ENCODE measurements around the gene SOX11. TPM values are rescaled to one million over a fixed set of nuclear protein-coding genes. Genes with fewer than 3 reads are reported as not detected.

Gene SOX11
- total RNA-seq, 1 donor from 2014 or later: 2.8 TPM

- DNase-seq (ENCODE audit: low spot score): no peak
- intact Hi-C loops (cut with DNase I): loop anchor here (5.0 kb wide), 1 partner anchor 168 kb away; no protein-coding TSS in a partner anchor
These were observed 1.4 kb upstream of the SOX11 start for GRCh38 chr2:5690718-5691220.

DNA sequence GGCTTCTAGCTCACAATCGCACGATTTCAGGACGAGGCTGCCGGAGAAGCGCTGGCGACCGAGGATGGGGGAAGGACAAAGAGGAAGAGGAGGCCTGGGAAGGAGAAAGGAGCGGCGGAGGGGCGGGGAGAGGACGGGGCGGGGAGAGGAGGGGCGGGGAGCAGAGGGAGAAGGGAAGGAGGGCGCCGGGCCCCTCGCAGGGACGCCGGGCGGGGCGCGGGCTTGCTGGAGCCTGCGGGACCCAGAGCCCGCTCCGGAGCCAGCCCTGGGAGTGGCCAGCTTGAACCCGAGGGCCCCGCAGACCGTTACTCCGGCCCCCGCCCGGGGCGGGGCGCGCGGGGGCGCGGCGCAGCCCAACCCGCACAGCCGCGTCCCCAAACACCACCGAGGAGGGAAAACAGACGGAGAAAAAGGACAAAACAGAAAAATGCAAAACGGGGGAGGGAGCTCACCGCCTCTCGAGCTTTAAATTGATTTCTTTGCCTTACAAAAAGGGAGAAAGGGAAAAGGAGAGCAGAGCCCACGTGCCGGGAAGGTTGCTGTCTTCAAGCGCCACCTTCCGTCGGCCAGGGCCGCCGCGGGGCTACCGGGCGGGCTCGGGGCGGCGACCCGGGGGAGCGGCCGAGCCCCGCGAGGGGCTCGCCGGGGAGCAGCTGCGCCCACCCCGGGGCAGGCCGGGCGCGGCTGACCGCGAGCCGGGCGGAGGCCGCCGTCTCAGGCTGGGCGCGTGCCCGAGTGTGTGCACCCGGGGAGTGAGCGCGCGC is 781 bp upstream of the SOX11 start:
- no peak for DNase-seq (ENCODE audit: low spot score)
- intact Hi-C loops (cut with DNase I): loop anchor here (5.0 kb wide), 1 partner anchor 169 kb away; no protein-coding TSS in a partner anchor

GRCh38 chr2:5692561-5693286 is 540 bp downstream of the SOX11 start:
- DNase-seq (ENCODE audit: low spot score): peak; percentile 75
- intact Hi-C loops (cut with DNase I): loop anchor here (5.0 kb wide), 1 partner anchor 170 kb away; no protein-coding TSS in a partner anchor

DNA sequence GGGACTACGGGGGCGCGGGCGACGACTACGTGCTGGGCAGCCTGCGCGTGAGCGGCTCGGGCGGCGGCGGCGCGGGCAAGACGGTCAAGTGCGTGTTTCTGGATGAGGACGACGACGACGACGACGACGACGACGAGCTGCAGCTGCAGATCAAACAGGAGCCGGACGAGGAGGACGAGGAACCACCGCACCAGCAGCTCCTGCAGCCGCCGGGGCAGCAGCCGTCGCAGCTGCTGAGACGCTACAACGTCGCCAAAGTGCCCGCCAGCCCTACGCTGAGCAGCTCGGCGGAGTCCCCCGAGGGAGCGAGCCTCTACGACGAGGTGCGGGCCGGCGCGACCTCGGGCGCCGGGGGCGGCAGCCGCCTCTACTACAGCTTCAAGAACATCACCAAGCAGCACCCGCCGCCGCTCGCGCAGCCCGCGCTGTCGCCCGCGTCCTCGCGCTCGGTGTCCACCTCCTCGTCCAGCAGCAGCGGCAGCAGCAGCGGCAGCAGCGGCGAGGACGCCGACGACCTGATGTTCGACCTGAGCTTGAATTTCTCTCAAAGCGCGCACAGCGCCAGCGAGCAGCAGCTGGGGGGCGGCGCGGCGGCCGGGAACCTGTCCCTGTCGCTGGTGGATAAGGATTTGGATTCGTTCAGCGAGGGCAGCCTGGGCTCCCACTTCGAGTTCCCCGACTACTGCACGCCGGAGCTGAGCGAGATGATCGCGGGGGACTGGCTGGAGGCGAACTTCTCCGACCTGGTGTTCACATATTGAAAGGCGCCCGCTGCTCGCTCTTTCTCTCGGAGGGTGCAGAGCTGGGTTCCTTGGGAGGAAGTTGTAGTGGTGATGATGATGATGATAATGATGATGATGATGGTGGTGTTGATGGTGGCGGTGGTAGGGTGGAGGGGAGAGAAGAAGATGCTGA is 1.4 kb downstream of the SOX11 start:
- no peak for DNase-seq (ENCODE audit: low spot score)
- intact Hi-C loops (cut with DNase I): loop anchor here (5.0 kb wide), 1 partner anchor 171 kb away; no protein-coding TSS in a partner anchor

GRCh38 chr2:5694306-5694705 is 2.1 kb downstream of the SOX11 start:
- no peak for DNase-seq (ENCODE audit: low spot score)
- intact Hi-C loops (cut with DNase I): loop anchor here (5.0 kb wide), 1 partner anchor 172 kb away; no protein-coding TSS in a partner anchor

DNA sequence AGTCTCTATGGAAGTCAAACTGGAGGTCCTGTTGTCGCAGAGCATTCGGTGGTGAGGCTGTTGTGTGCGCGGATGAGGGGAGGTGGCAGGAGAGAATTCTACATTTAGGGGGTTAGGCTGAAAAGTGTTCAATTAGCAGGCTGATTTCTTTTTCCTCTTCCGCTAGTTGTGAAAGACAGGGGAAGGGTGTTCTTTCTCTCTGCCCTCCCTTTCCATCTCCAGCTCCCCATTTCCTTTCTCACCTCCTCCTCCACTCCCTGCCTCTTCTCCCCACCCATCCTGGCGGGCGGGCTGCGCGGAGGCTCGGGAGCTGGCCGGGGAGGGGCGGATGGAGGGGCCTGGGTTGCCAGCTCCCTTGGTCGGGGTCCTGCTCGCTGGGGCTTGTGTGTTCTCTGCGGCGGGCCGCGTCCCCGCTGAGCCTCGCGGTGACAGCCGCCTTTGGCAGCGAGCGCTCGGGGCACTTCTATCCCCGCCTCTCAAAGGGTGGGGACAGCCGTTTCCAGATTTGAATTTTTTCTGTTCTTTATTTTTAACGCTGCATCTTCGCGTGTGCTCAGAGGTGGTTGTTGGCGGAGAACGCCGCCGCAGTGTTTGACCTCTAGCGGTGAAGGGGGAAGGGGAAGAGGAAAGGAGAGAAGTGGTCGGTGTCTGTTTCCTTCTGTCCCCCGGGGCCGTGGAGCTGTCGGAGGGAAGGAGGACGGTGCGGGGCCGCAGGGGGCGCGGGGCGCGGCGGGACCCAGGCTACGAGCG is 3.6 kb downstream of the SOX11 start:
- DNase-seq (ENCODE audit: low spot score): no peak
- intact Hi-C loops (cut with DNase I): loop anchor here (2.0 kb wide), 1 partner anchor 219 kb away; no protein-coding TSS in a partner anchor

GRCh38 chr2:5696404-5696944 is 4.3 kb downstream of the SOX11 start:
- no peak for DNase-seq (ENCODE audit: low spot score)
- intact Hi-C loops (cut with DNase I): loop anchor here (2.0 kb wide), 1 partner anchor 218 kb away; no protein-coding TSS in a partner anchor

DNA sequence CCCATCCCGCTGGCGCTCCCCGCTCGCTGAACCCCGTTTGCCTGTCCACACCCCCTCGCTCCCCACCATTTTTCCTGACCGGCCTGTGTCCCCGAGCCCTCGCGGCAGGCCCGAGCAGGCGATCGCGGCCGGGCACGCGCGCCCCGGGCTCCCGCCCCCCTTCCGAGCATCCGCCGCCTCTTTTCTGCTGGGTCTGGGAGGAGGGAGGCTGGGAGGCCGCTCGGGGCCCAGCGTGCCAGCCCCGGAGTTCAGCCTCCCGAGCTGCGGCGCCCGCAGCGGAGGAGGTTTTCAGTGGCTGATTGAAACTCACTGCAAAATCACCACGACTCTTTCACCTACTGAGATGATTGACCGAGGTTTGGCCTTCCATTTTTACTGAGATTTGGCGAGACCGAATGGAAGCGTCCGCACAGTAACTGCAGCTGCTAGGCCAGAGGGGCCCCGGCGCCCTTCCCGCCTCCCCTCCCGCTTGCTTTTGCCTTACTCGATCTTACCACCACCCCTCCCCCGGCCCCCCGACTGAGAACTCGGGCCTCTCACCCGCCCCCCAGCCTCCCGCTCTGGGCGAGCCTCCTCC is 4.8 kb downstream of the SOX11 start:
- intact Hi-C loops (cut with DNase I): loop anchor here (2.0 kb wide), 1 partner anchor 218 kb away; no protein-coding TSS in a partner anchor
- DNase-seq (ENCODE audit: low spot score): no peak

DNA sequence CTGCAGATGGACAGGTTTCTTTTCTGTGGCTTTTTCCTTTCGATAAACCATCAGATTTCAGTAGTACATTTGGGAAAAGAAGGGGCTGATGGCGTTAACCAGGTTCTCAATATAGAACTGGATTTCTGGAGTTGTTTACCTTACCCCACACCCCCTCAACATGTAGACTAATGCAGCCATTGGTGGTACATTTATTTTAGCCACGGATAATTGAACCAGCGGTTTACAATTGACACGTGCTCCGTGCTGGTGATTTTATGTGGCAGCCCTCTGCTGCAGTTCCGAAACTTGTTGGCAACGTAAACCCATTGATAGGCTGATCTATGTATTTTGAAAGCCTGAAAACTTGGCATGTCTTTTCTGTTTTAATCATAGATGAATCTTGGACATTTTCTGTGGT is 5.4 kb downstream of the SOX11 start:
- DNase-seq (ENCODE audit: low spot score): no peak
- intact Hi-C loops (cut with DNase I): loop anchor here (2.0 kb wide), 1 partner anchor 217 kb away; no protein-coding TSS in a partner anchor

DNA sequence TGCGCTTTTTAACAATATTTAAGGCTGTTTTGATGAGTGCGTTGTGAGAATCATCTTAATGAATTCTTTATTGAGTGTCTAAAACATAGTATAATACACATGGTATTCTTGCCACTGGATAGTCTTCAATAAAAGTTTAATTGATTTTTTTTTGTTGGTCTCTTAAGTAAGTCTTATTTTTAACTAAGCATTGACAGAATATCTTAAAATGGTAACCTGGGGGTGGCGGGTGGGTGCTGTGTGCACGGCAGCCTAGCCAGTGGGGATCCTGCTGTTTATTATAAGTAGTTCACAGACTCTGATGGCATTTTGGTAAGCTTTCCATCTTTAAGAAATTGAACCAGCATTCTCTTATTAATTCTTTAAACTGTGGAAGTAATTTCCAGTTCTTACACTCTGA is 6.0 kb downstream of the SOX11 start:
- no peak for DNase-seq (ENCODE audit: low spot score)
- intact Hi-C loops (cut with DNase I): no loop called here

DNA sequence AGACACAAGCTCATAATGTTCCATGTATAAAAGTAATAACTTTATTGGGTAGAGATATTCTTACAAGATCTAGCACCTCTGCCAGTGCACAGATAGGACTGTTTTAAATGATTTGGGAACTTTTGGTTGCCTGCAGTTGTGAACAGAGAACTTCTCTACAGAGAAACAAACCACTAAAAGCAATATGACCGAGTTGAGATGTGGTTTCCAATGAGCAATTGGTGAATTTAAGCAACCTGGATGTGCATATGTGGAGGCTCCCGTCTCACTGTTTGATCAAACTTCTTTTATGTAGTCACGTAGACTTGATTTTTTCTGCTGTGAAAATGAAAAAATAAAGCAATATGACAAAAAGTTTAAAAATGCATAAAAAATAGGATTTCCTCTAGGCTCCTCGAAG is 7.8 kb downstream of the SOX11 start:
- DNase-seq (ENCODE audit: low spot score): no peak
- intact Hi-C loops (cut with DNase I): no loop called here

GRCh38 chr2:5700551-5700950 is 8.4 kb downstream of the SOX11 start:
- DNase-seq (ENCODE audit: low spot score): no peak
- intact Hi-C loops (cut with DNase I): no loop called here

DNA sequence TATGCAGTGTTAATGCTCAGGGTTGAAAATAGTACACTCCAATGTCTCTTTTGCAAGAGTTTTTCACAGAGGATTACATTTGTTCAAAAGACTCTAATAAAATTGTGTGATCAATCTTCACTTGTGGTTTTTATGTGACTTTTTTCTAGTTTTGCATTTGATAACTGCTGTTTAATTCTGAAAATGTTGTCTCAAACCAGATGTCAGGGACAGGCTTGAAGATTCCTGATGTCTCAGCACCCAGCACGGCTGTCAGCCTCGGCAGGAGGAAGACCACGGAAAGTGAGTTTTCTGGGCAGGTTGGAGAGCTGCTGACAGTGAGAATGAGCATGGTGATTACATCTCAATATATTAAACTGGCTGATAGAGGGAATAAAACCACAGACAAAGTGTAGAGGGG is 9.1 kb downstream of the SOX11 start:
- DNase-seq (ENCODE audit: low spot score): no peak
- intact Hi-C loops (cut with DNase I): no loop called here

GRCh38 chr2:5703166-5703565 is 11.0 kb downstream of the SOX11 start:
- DNase-seq (ENCODE audit: low spot score): no peak
- intact Hi-C loops (cut with DNase I): no loop called here

GRCh38 chr2:5705490-5705889 is 13.3 kb downstream of the SOX11 start:
- DNase-seq (ENCODE audit: low spot score): no peak

DNA sequence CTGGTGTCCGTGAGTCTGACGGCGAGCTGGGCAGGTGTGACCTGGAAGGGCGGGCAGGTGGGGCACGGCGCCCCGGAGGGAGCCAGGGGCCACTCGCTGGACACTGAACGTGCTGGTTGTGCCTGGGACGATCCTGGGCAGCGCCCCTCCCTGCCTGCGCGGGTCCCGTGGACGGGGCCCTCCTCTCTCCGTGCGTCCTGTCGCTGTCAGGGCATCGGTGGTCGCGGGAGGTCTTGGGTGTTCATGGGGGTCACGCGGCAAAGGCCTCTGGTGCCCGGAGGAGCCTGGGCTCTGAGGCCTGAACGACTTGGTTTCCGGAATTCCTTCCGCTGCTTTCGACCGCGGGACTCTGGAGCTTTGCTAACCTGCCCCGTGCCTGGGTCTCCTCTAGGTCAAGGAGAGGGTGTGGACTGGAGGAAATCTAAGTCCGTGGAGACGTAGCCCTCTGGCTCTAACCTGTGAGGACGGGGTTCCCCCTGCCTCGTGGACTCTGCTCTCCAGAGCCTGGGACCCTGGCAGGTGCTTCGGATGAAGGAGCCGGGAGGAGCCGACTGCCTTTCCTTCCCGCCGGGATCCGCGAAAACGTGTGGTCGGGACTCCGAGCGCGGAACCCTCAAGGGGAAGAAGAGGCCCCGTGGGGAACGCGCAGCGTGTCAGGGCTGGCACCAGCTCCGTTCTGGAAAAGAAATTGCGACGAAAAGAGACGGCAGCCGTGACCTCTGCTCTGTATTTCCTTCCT is 14.7 kb downstream of the SOX11 start:
- DNase-seq (ENCODE audit: low spot score): no peak
- intact Hi-C loops (cut with DNase I): no loop called here

More at GRCh38 chr2:5705490-5705889, 13.3 kb downstream of the SOX11 start:
- intact Hi-C loops (cut with DNase I): no loop called here

- no peak for DNase-seq (ENCODE audit: low spot score)
- intact Hi-C loops (cut with DNase I): no loop called here
These were observed 18.4 kb downstream of the SOX11 start for GRCh38 chr2:5710615-5711014.
